Measurements from ENCODE around the gene PFKFB1.
"Not testable (repeated sequence)": the region's sequence is repeated elsewhere in the genome, so short reads cannot be mapped to it uniquely, and the experiment has no call there.

PFKFB1 gene

DNA sequence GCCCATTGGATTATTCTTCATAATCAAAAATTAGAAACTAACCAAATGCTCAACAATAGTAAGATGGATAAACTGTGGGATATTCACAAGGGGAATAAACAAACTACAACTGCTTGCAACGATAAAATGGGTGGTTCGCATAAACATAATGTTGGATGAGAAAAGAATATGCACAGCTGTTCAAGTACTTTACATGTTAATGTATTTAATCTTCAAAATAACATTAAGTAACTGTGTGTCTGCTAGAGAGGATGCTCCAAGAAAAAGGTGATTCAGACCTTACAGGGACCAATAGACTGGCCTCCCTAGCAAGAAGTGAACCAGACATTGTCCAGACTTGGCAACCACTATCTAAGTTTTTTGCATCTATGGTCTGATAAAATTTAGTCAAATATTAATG lies 2.3 kb downstream of the PFKFB1 start:
- DNase-seq = no peak

DNA sequence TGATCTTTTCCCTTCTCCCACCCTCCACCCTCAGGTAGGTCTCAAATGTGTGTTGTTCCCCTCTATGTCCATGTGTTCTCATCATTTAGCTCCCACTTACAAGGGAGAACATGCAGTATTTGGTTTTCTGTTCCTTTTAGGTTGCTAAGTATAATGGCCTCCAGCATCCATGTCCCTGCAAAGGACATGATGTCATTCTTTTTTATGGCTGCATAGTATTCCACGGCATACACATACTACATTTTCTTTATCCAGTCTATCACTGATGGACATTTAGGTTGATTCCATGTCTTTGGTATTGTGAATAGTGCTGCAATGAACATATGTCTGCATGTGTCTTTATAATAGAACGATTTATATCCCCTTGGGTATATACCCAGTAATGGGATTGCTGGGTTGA lies 10.7 kb downstream of the PFKFB1 start:
- not testable (repeated sequence) for DNase-seq

- no peak for DNase-seq
These were observed 13.7 kb downstream of the PFKFB1 start for GRCh38 chrX:54980334-54980733.

DNA sequence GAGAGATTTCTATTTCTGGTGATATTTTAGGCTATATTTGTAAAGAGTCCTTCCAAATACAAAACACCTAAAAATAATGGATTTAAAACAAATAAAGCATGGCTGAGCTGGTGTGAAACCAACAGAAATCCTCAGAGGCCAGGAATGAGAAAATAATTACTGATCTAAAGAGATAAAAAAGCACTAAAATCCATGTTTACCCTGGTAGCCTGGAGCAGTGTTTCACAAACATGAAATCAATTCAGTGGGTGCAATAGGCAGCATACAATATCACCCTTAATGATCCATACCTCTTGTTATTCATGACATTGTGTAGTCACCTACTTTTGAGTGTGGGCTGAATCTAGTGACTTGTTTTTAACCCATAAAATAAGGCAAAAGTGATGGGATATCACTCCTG lies 14.6 kb downstream of the PFKFB1 start:
- DNase-seq = no peak

DNA sequence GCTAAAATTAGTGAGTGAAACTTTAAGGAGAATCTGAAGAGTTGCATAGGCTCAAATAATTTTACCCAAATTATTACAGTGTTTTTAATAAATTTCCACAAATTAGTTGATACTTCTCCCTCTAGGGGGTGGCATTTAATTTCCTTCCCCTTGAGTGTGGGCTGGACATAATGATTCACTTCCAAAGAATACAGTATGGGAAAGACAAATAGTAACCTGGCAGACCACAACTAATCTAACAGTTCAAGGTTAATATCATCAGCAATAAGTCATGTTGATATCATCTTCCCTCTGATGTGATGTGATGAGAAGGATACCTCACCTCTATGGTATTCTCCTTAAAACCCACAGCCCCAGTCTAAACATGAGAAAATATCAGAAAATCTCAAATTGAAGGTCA lies 15.5 kb downstream of the PFKFB1 start:
- no peak for DNase-seq

- DNase-seq = no peak
These were observed 16.6 kb downstream of the PFKFB1 start for GRCh38 chrX:54977387-54977786.

DNA sequence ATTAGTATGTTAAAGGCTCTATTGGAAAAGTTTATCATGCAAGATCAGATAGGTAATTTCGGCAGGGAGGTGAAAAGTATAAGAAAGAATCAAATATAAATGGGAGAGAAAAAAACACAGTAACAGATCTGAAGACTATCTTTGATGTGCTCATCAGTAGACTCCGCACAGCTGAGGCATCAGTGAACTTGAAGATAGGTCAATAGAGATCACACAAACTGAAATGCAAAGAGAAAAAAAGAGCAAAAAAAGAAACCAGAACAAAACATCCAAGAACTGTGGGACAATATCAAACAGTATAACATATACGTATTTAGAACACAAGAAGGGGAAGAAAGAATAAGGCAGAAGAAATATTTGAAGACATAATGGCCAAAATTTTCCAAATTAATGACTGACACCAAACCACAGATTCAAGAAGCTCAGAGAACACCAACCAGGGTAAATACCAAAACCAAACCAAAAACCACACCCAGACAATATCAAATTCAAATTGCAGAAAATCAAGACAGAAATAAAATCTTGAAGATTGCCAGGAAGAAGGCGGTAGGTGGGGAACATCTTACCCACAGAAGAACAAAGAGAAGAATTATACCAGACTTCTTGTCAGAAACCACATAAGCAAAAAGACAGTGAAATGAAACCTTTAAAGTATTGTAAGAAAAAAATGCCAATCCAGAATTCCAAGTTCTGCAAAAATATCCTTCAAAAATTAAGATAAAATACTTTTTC lies 29.1 kb downstream of the PFKFB1 start:
- no peak for DNase-seq

DNA sequence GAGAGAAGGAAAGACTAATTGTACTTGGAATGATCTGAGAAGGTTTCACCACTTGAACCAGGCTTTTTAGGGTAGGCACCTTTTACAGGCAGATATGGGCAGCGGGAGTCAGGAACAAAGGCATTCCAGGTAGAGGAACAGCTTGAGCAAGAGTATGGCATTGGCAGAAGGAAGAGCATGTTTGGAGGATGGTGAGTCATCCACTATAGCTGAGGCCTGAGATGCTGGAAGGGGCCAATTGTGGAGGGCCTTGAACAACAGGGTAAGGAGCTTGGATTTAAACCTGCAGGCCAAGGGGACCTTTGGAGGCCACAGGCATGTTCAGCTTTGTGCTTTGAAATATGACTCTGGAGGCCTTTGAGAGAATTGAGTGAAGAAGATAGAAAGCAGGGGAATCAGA lies 32.2 kb downstream of the PFKFB1 start:
- no peak for DNase-seq

DNA sequence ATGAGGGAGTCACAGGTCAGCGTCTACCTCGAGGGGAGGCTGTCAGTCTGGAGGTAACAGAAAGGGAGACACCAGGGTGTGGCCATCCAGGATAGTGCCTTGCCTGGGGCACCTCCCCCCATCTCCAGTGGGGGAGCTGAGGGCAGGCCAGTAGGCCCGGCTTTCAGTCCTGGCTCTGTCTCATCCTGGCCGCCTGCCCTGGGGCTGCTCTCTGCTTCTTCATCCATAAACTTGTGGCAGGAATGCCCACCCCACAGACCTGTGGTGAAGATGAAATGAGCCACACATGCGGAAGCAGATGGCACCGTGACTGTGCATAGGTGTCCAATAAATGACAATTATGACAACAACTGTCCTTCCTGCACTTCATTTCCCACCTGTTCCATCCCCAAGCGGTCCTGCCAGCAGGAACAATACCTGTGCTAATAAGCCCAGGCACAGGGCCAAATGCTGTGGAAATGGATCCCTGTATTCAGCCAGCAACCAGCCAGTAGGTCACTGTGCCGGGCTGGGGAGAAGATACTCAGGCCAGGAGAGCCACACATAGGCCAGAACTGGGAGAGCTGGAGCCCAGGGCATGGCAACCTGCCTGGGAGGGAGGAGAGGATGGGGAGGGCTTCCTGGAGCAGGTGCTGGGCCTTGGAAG lies 43.1 kb downstream of the PFKFB1 start:
- DNase-seq = peak; percentile 18

GRCh38 chrX:54945224-54945623 lies 48.8 kb downstream of the PFKFB1 start:
- no peak for DNase-seq

DNA sequence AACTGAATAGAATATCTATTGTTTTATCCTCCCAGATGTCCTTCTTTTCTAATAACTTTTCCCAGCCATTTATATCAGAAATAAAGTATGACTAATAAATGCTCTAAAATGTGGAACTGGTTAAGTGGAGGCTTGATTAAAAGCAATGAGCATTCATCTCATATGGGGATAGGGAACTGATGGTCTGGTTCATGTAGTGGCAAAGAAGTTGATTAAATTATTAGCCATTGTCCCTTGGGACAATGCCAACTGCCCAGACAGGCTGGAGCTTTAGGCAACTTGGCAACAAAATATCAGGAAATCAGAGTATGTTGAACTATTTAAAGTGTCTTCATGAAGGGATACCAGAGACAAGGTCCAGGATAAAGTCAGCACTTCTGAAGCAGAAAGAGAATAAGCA lies 49.2 kb downstream of the PFKFB1 start:
- DNase-seq = no peak

- no peak for DNase-seq
These were observed 56.6 kb downstream of the PFKFB1 start for GRCh38 chrX:54937416-54937815.

DNA sequence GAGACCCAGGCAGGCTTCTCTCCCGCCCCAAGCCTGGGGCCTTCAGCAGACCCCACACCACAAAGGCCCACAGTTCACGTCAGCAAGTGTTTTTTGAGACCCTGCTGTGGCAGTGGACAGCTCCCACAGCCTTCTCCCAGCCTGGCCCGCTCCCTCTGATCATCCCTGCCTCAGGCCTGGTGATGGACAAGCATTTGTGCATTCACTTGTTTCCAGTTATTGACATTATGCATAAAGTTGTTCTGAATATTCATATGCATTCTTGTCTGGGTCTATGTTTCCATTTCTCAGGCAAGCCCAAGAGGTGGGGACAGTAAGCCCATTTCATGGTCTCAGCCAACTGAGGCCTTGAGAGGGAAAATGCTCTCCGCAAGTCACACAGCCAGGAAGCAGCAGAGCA lies 58.7 kb downstream of the PFKFB1 start:
- no peak for DNase-seq

DNA sequence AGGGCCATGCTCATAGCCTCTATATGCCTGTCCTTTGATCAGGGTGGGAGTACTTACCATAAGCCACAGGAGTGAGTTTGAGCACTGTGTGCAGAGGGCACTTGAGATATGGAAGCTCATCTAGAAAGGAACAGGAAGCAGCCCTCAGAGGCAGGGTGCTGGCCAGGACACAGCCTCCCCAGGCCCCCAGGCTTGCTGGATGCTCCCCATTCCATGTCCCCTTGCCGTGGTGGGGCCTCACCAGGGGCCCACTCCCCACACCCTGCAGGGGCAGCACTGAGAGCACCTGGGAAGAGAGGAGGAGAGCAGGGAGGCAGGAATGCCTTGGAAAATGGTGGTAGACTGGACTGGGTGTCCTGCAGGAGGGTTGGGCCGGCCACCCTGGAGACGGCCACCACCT lies 59.1 kb downstream of the PFKFB1 start:
- no peak for DNase-seq

GRCh38 chrX:54934058-54934457 lies 59.9 kb downstream of the PFKFB1 start:
- DNase-seq = no peak

- DNase-seq = no peak
These were observed 60.7 kb downstream of the PFKFB1 start for GRCh38 chrX:54933150-54933826.

DNA sequence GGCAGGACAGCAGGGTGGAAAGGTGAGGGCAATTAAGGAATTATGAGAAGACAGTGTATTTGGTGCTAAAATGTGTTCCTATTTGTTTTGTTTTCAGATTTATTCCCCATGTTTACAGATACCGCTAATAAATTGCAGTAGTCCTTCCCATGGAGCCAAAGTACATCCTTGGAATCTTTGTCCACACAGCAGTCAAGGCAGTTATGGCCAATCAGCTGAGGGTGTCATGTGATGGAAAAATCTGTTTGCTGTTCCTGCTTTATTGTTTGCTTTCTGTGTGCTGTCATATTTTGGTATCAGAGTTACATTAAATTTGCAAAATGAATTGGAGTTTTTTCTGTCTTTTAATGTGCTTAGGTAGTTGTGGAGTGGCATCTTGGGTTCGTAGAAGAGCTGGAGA lies 62.9 kb downstream of the PFKFB1 start:
- no peak for DNase-seq

GRCh38 chrX:54930291-54931049 lies 63.5 kb downstream of the PFKFB1 start:
- DNase-seq = no peak

GRCh38 chrX:54928876-54929275 lies 65.1 kb downstream of the PFKFB1 start:
- DNase-seq = no peak

DNA sequence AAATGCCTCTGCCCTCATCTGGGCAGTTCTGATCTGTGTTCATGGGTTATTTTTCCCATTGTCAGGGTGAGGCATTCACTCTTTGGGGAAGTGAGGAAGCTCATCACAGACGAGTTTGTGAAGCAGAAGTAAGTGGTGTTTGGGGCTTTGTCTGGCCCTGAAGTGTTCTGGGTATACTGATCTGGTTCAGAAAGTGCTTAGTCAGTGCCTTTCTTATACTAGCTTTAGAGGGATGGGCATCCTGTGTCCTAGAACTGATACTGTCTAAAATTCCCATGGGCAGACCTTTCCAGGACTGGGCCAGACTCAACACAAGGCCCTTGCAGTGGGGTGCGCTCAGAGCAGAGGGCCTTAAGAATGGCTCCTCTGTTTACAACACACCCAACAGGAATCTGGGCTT lies 67.0 kb downstream of the PFKFB1 start:
- no peak for DNase-seq

DNA sequence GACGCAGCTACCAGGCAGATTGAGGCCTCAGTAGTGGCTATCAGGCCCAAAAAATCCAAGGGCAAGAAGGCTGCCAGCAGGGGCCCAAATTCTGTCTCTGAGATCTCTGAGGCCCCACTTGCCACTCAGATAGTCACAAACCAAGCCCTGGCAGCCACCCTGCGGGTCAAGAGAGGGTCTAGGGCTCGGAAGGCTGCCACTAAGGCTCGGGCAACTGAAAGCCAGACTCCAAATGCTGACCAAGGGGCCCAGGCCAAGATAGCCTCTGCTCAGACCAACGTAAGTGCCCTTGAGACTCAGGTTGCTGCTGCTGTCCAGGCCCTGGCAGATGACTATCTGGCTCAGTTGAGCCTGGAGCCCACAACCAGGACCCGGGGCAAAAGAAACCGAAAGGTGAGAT lies 70.6 kb downstream of the PFKFB1 start:
- DNase-seq = no peak

GRCh38 chrX:54922547-54922946 lies 71.4 kb downstream of the PFKFB1 start:
- DNase-seq = no peak

- DNase-seq = peak; percentile 65
These were observed 72.5 kb downstream of the PFKFB1 start for GRCh38 chrX:54921427-54922021.
